Measurements from ENCODE around the gene AATF.

Gene AATF

GRCh38 chr17:36939802-36940312, 8.9 kb upstream of the AATF start:
- H3K27ac ChIP-seq = no peak overlapping the region

GRCh38 chr17:36940313-36941264, 8.2 kb upstream of the AATF start:
- TF ChIP-seq CTCF (conservative IDR thresholded peaks at IDR 0.05) = no peak
- no peak overlapping the region for H3K27ac ChIP-seq

More at GRCh38 chr17:36939802-36940312, 8.9 kb upstream of the AATF start:
- no peak for TF ChIP-seq CTCF (conservative IDR thresholded peaks at IDR 0.05)

- no peak overlapping the region for H3K27ac ChIP-seq
- no peak for TF ChIP-seq CTCF (conservative IDR thresholded peaks at IDR 0.05)
These were observed 7.3 kb upstream of the AATF start for GRCh38 chr17:36941265-36942010.

GRCh38 chr17:36942019-36942599, 6.6 kb upstream of the AATF start:
- no peak overlapping the region for H3K27ac ChIP-seq
- TF ChIP-seq CTCF (conservative IDR thresholded peaks at IDR 0.05) = no peak

- no peak for TF ChIP-seq CTCF (conservative IDR thresholded peaks at IDR 0.05)
- no peak overlapping the region for H3K27ac ChIP-seq
These were observed 6.1 kb upstream of the AATF start for GRCh38 chr17:36942631-36943125.

GRCh38 chr17:36943250-36944191, 5.2 kb upstream of the AATF start:
- no peak overlapping the region for H3K27ac ChIP-seq
- no peak for TF ChIP-seq CTCF (conservative IDR thresholded peaks at IDR 0.05)
